NCI-H2107 treated with DMSO at 0.1 percent for 48 hours (cell line): ENCODE results near the gene BCR.

Experiments
- DNase-seq: peaks from one replicate; lab custom pipeline; 2025; ENCODE audit not compliant: unreplicated experiment; lab: John Stamatoyannopoulos, UW

BCR gene

GRCh38 chr22:23242473-23243001 is 62.2 kb downstream of the BCR start:
- DNase-seq, result no peak

DNA sequence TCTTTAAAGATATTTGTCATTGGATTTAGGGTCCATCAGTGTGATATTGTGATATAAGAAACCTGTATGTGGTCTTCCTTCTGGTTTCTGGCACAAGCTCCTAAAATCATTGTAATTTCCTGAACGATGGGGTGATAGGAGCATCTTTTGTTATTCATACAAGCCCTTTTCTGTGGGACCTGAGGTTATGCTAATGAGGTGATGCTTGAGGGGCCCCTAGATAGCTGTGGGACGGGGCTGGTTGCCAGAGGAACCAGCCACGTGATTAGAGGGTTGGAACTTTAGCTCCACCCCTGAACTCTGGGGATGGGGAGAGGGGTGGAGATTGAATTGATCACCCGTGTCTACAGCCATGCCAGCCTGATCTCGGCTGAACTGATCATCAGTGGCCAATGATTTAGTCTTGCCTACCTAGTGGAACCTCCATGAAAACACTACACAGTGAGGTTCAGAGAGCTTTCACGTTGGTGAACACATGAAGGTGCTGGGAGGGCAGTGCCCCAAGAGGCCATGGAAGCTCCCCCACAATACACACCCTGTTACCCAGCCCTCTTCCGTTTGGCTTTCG is 62.8 kb downstream of the BCR start:
- no peak for DNase-seq

GRCh38 chr22:23243859-23244689 is 63.8 kb downstream of the BCR start:
- DNase-seq, result no peak

GRCh38 chr22:23244690-23245044 is 64.4 kb downstream of the BCR start:
- no peak for DNase-seq

- no peak for DNase-seq
Measured at GRCh38 chr22:23245045-23245798, 64.9 kb downstream of the BCR start.

DNA sequence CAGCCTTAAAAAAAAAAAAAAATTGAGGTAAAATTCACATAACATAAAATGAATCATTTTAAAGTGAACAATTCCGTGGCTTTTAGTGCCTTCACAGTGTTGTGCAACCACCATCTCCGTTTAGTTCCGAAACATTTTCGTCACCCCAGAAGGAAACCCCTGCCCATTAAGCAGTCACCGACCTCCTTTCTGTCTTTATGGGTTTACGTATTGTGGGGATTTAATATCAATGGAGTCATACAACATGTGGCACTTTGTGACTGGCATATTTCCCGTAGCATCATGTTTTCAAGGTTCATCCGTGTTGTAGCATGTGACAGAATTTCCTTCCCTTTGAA is 65.5 kb downstream of the BCR start:
- DNase-seq, result no peak

- no peak for DNase-seq
Measured at GRCh38 chr22:23246982-23247766, 66.9 kb downstream of the BCR start.

GRCh38 chr22:23248583-23248982 is 68.3 kb downstream of the BCR start:
- DNase-seq, result peak; percentile 63

GRCh38 chr22:23250056-23250784 is 69.9 kb downstream of the BCR start:
- no peak for DNase-seq

DNA sequence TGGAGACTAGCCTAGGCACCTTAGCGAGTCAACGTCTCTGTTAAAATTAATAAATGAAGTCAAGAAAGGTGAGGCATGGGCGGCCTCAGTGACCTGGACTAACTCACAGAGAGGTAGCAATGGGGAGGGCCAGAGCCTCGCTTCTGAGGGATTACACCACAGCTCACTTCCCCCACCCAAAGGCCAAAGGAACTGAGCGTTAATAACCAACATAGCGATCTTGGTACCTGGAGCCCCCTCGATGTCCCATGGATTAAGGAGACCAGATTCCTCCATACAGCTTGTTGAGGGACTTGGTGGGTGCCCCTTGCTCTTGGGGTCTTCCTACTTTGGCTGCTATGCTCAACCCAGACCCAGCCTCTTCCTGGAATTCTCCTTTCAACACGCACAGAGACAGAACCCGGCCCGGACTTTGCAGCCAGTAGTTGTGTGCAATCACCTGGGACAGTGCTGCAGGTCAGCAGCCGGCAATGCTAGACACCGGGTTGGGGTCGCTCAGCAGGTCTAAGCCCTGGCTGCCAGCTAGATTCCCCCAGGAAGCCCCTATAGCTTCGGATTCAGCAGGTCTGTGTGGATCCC is 70.6 kb downstream of the BCR start:
- DNase-seq, result no peak

DNA sequence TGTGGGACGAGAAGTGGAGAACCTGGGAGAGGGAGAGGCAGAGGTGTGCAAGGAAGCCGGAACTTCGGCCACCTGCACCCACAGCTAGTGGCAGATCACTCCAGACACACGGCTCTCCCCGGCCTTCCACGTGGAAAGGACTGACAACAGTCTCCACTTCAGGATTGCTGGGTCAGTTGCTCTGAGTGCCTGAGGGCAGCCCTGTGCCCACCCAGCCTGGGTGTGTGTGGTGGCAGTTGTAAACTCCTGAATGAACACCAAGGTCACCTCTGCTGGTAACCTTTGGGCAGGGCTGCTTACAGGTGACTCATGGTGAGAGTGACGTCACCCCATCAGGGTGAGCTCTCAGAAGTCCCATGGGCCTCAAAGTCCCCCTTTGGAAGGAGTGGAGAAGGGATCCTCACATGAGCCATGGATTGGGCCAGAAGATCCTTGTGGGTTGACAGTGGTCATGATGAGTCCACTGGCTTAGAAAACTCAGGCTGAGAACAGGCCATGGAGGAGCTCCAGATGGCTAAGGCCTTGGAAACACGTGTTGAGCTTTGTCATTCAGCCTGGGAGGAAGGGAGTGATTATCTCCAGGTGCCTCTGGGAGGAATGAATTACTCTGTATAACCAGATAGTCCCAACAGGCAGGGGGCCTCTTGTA is 71.3 kb downstream of the BCR start:
- no peak for DNase-seq

- no peak for DNase-seq
Measured at GRCh38 chr22:23253475-23254055, 73.3 kb downstream of the BCR start.

GRCh38 chr22:23255506-23256170 is 75.3 kb downstream of the BCR start:
- DNase-seq, result no peak

DNA sequence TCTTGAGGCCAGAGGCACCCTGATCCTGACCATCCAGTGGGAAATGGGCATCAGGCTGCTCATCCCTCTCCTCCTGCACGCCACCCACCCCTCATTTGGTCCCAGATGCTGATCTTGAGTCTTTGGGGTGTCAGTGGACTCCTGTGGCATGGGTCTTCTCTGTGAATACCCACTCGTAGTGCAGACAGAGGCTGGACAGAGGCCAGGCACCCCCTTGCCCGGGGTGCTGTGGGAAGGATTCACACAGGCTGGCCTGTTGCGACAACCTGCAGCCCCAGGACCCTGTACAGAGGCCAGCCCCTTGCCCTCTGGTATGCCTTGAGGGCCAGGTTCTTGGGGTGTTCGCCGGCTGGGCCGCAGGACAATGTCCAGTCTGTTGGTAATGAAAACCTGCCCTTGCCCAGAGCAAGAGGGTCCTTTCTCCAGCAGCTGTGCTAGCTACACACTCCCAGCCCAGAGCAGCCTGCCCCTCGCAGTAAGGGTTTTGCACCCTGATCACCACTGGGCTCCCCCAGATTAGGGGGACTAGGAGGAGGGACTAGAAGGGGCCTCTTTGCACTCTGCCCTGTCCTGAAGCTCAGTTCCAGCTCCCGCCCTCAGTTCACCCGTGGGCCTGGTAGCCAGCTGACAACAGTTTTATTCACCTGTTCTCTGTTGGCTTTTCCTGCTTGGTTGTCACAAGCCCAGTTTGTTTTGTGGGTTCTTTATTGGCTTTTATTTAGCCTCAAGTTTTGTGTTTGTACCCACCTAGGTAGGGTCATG is 76.0 kb downstream of the BCR start:
- DNase-seq, result no peak

- no peak for DNase-seq
Measured at GRCh38 chr22:23256986-23257888, 76.9 kb downstream of the BCR start.

DNA sequence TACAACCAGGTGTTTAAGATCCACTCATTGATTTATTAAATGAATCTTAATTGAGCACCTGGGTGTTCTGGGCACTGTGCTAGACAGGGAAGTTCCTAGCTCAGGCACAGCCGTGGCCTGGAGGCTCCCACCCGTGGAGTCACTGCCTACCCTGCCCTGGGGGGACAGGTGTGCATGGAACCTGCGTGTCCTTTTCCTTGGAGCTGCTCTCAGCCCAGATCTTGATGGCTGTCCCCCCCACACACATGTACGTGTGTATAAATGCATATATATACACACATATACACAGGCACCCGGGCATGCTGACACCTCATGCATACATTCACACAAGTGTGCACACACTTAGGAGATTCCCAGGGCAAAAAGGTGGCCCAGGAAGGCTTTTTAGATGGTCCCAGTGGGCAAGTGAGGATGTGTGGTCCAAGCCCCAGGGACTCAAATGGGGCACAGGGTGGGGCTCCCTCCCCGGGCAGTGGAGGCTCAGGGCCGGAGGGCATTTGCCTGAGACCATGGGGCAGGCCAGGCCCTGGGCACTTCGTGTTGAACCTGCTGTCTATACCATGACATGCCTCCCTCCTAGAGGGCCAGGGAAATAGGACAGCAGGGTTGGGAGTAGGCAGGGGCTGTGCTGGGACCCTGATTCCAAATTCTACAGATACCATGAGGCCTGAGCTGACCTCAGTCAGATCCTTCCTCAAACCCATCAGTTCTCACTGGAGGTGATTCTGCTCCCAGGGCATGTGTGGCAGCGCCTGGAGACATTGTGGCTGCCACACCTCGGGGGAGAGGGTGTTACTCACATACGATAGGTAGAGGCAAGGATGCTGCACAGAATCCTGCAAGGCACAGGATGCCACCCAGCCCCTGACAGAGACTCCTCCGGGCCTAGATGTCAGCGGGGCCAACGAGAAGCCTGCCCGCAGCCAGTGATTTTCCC is 77.8 kb downstream of the BCR start:
- no peak for DNase-seq
